Left lung (tissue), 14 donors: ENCODE measurements around the gene HEPHL1. TPM values are rescaled to one million over a fixed set of nuclear protein-coding genes. Genes with fewer than 3 reads are reported as not detected.
"Not testable (repeated sequence)": the region's sequence is repeated elsewhere in the genome, so short reads cannot be mapped to it uniquely, and the experiment has no call there.

Experiments used
- ATAC-seq: fragments of 200-7000 bp; cut with Tn5 transposase; one replicate; pipeline ENCODE4 v1.9.1; 2020; ENCODE audit warnings: moderate library complexity
- DNase-seq, 4 donors: peaks; one replicate each; pipeline ENCODE4 v3.0.0-alpha.2; 2013 to 2020
- H3K27ac ChIP-seq, 2 donors: fragments of 200-600 bp; sonication (generic) in 1 of 2; one replicate each; pipeline versions ENCODE4 v1.5.0 to v1.8.0; 2020 to 2021
- H3K27me3 ChIP-seq, 2 donors: fragments of 200-600 bp; sonication (generic) in 1 of 2; one replicate each; pipeline versions ENCODE4 v1.5.0 to v1.8.0; 2020 to 2021
- H3K36me3 ChIP-seq, 2 donors: fragments of 200-600 bp; sonication (generic) in 1 of 2; one replicate each; pipeline versions ENCODE4 v1.5.0 to v1.8.0; 2020 to 2021
- H3K4me1 ChIP-seq, 2 donors: fragments of 200-600 bp; one replicate each; pipeline ENCODE4 v1.8.0; 2021
- H3K4me3 ChIP-seq, 2 donors: fragments of 200-600 bp; sonication (generic) in 1 of 2; one replicate each; pipeline versions ENCODE4 v1.5.0 to v1.8.0; 2020 to 2021; ENCODE audit warnings: mild to moderate bottlenecking in 1 of 2
- H3K9me3 ChIP-seq, 2 donors: fragments of 200-600 bp; sonication (generic) in 1 of 2; one replicate each; pipeline versions ENCODE4 v1.5.0 to v1.8.0; 2020 to 2021
- CTCF ChIP-seq, 2 donors: fragments of 200-600 bp; sonication (generic) in 1 of 2; IDR thresholded peaks; one replicate each; pipeline versions ENCODE4 v1.5.0 to v1.8.0; 2021; ENCODE audit warnings: antibody characterized with exemption in 2 of 2
- intact Hi-C, 2 donors: fragments of 100-400 bp; cut with DNase I; formaldehyde crosslinking; loops; one replicate each; pipeline versions ENCODE4 v1.11.2 to v1.14.2; 2022
- long read RNA-seq, 12 donors: library from polyadenylated mRNA in 2 of 12; unstranded in 2 of 12; transcript quantifications; one replicate each; pipeline ENCODE4 v2.0.0 and lab custom pipeline, GENCODE V29; 2019 to 2026
- polyA plus RNA-seq, 6 donors: library from polyadenylated mRNA; unstranded; fragments of 120-200 nt; gene quantifications; one replicate each; pipeline ENCODE4 v1.2.1, GENCODE V29; 2013; ENCODE audit not compliant: insufficient read length in 6 of 6
- total RNA-seq, 2 donors: library from RNA; stranded (reverse); fragmentation: NEBNext Ultra II Directional; extraction: Animal tissue kit (Norgen Biotek cat#: 25700); gene quantifications; one replicate each; pipeline ENCODE4 v1.2.1, GENCODE V29; 2021
- donor health status: DM: no; HTN: yes; CAD: no.
- donor health status: DM: no; HTN: no; CAD: no.

Gene HEPHL1
- not detected for total RNA-seq
- under 1 TPM in 3 of 6 donors, not detected in 3; 0.06 to 0.21 (median 0.14) TPM for polyA plus RNA-seq
- long read RNA-seq, donor 1 = 0 reads
- long read RNA-seq, donor 2 = 0 reads
- long read RNA-seq, donor 3 = 0 reads
- long read RNA-seq, donor 4 = 0 reads
- long read RNA-seq, donor 5 = 0 reads
- long read RNA-seq, donor 6 = 0 reads
- long read RNA-seq, donor 7 = 0 reads
- long read RNA-seq, donor 8 = 0 reads
- long read RNA-seq, donor 9 = 0 reads
- long read RNA-seq, donor 10 = 0 reads
- long read RNA-seq, donor 11 = 0 reads
- long read RNA-seq, donor 12 = 0 reads

- no peaks in the 10 kb centered on the region for H3K27me3 ChIP-seq
- ATAC-seq (no peak), DNase-seq (no peak)
- no peak within 1 kb of the TSS for H3K27ac ChIP-seq
- peaks cover 0 to under 1% of the 10 kb centered on the region in 2 donors for H3K9me3 ChIP-seq
- no peak within 1 kb of the TSS for H3K4me3 ChIP-seq
- TF ChIP-seq CTCF (IDR thresholded peaks at IDR 0.05) = no peak
- intact Hi-C loops = no loop called here
- H3K4me1 ChIP-seq = no peaks in the 10 kb centered on the region
- H3K36me3 ChIP-seq = no peaks in the 10 kb centered on the region
Observed at GRCh38 chr11:94020777-94021481, at the start of gene HEPHL1. HEPHL1 (plus strand) TSS chr11:94021354; CDS start chr11:94021369, 15 bp downstream.

GRCh38 chr11:93972790-93973189 is 48.4 kb upstream of the HEPHL1 start:
- Histone ChIP-seq H3K9me3 (peaks cover 0 to 21% of the 10 kb centered on the region in 2 donors), H3K4me3 (no peak overlapping the region), H3K4me1 (no peaks in the 10 kb centered on the region), H3K27me3 (no peaks in the 10 kb centered on the region), H3K27ac (no peak overlapping the region), H3K36me3 (no peaks in the 10 kb centered on the region)
- DNase-seq (no peak), ATAC-seq (no peak)
- TF ChIP-seq CTCF (IDR thresholded peaks at IDR 0.05) = no peak
- intact Hi-C loops = no loop called here

GRCh38 chr11:93973322-93974051 is 47.7 kb upstream of the HEPHL1 start:
- H3K4me3 ChIP-seq, H3K27ac ChIP-seq, H3K36me3 ChIP-seq, DNase-seq, ATAC-seq, intact Hi-C loops, H3K27me3 ChIP-seq, H3K4me1 ChIP-seq: not testable (repeated sequence)
- peaks cover 0 to 21% of the 10 kb centered on the region in 2 donors for H3K9me3 ChIP-seq

GRCh38 chr11:93974759-93975158 is 46.4 kb upstream of the HEPHL1 start:
- Histone ChIP-seq H3K9me3 (peaks cover 0 to 21% of the 10 kb centered on the region in 2 donors), H3K4me3 (no peak overlapping the region), H3K4me1 (no peaks in the 10 kb centered on the region), H3K27me3 (no peaks in the 10 kb centered on the region), H3K27ac (no peak overlapping the region), H3K36me3 (no peaks in the 10 kb centered on the region)
- intact Hi-C loops = no loop called here
- no peak for ATAC-seq
- DNase-seq = no peak
- no peak for TF ChIP-seq CTCF (IDR thresholded peaks at IDR 0.05)

- H3K27ac ChIP-seq, DNase-seq, H3K4me1 ChIP-seq, intact Hi-C loops, H3K27me3 ChIP-seq, ATAC-seq, H3K36me3 ChIP-seq, H3K4me3 ChIP-seq: not testable (repeated sequence)
- H3K9me3 ChIP-seq = peaks cover 0 to 21% of the 10 kb centered on the region in 2 donors
Observed at GRCh38 chr11:93976577-93977254, 44.4 kb upstream of the HEPHL1 start.
